C4-2B (cell line): ENCODE results near the gene PDZRN4.

Experiments
- ZFX ChIP-seq: fragments of 450-650 bp; IDR thresholded peaks from 2 replicates; pipeline ENCODE4 v1.6.1; 2017
- TF ChIP-seq, protein P1 (sequence below): fragments of 450-650 bp; conservative IDR thresholded peaks from 2 replicates; pipeline ENCODE4 v1.5.1; 2017; ENCODE audit warnings: mild to moderate bottlenecking

DNA sequence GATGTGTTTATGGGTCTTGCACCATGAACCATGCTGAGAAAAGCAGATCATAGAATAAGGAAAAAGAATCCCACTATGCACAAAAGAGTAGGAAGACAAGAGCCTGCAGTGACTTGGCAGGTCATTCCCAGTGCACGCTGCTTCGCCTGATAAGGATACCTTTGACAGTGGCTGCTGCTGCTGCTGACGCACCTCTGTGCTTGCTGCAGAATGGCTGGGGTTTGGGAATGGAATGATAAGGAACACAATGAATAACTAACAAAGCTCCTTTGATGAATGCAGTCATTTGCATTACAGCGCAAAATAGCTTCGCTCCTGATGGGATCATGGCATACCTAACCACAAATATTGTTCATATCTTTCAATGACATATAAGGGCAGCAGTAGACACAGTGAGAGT, 278.7 kb downstream of the PDZRN4 start:
- TF ChIP-seq, protein P1, sequence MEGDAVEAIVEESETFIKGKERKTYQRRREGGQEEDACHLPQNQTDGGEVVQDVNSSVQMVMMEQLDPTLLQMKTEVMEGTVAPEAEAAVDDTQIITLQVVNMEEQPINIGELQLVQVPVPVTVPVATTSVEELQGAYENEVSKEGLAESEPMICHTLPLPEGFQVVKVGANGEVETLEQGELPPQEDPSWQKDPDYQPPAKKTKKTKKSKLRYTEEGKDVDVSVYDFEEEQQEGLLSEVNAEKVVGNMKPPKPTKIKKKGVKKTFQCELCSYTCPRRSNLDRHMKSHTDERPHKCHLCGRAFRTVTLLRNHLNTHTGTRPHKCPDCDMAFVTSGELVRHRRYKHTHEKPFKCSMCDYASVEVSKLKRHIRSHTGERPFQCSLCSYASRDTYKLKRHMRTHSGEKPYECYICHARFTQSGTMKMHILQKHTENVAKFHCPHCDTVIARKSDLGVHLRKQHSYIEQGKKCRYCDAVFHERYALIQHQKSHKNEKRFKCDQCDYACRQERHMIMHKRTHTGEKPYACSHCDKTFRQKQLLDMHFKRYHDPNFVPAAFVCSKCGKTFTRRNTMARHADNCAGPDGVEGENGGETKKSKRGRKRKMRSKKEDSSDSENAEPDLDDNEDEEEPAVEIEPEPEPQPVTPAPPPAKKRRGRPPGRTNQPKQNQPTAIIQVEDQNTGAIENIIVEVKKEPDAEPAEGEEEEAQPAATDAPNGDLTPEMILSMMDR: no peak
- TF ChIP-seq ZFX: no peak
